NCI-H1930 (cell line): ENCODE data around the gene PTPN9.
"Not testable (repeated sequence)": the region's sequence is repeated elsewhere in the genome, so short reads cannot be mapped to it uniquely, and the experiment has no call there.

Source experiments
- DNase-seq, 2 experiments: peaks; one replicate each; lab custom pipeline; 2025; lab: John Stamatoyannopoulos, UW

The PTPN9 gene

GRCh38 chr15:75452865-75453702, 126.0 kb downstream of the PTPN9 start:
- peak in 1 of 2 experiments; percentile 33 for DNase-seq

- DNase-seq, result peak; percentile 27 to 57
These were observed 126.7 kb downstream of the PTPN9 start for GRCh38 chr15:75452364-75452864.

GRCh38 chr15:75451674-75452363, 127.3 kb downstream of the PTPN9 start, which contains the start of gene SIN3A:
TSS of gene SIN3A (minus strand) at chr15:75451690. CDS start at chr15:75430375, 21,315 bp downstream.
- peak; percentile 97 to 98 for DNase-seq

- no peak for DNase-seq
These were observed 127.9 kb downstream of the PTPN9 start for GRCh38 chr15:75451202-75451673.

DNA sequence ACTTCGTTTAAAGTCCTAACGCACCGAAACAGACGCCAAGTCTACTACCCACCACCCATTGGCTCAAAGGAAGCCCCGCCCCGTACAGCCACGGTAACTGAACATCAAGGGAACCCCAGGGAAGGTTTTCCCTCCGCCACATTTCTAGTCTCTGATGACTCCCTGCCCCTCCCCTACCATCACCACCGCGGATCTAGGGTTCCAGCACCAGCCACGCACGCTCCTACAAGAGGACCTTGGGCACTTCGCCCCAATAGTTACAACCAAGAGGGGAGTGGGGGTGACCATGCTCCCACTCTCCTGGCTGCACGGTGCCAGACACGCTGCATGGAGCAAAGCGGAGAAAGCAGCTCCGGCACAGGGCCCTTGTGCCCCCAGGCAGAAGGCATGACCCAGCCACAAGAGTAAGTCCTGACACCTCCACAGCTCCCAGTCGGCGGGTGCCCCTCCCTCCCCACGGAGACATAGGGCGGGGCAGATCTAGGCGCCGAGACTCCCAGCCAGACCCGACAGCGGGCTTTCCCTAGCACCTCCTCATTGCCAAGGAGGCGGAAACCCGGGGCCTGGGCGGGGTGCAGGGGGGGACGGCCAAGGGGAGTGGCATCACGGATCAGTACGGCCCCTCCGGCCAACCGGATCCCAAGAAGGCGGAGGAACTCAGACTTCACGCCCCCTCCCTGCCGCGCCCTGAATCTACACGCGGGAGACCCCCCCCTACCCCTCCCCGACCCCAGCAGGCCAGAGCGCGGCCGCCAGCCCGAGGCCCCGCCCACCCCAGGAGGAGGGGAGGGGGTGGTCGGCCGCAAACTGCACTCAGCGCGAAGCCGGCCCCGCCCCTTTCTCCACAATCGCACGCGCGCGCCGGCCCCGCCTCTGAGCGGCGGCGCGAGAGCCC, 128.6 kb downstream of the PTPN9 start:
- DNase-seq, result peak; percentile 86

DNA sequence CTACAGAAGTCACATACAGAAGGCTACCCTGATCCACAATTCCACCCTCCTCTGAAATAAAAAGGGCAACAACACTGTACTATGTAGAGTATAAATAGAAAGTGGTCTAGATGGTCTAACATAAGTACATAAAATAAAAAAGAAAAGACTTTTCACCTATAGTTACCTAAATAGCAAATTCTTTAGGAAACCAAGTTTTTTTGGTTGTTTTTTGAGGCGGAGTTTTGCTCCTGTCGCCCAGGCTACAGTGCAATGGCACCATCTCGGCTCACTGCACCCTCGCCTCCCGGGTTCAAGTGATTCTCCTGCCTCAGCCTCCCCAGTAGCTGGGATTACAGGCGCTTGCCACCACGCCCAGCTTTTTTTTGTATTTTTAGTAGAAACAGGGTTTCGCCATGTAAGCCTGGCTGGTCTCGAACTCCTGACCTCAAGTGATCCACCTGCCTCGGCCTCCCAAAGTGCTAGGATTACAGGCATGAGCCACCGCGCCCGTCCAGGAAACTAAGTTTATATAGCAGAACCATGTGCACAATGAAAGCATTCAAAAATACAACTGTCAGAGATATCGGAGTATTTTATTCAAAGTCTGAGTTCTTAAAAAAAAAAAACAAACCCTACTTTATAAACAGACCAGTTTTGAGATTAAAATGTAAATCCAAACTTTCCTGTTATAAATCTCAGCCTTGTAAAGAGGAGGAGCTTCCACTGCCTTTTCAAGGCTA, 129.4 kb downstream of the PTPN9 start:
- no peak for DNase-seq

DNA sequence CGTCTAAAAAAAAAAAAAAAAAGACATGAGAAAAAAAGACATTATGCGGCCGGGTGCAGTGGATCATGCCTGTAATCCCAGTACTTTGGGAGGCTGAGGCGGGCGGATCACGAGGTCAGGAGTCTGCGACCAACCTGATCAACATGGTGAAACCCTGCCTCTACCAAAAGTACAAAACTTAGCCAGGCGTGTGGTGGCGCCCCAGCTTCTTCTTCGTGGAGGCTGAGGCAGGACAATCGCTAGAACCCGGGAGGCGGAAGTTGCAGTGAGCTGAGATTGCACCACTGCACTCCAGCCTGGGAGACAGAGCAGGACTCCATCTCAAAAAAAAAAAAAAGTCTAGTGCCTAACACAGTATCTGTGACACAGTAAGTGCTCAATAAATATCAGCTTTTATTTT, 130.9 kb downstream of the PTPN9 start:
- not testable (repeated sequence) for DNase-seq

GRCh38 chr15:75446151-75446550, 133.0 kb downstream of the PTPN9 start:
- DNase-seq, result no peak

GRCh38 chr15:75445324-75445723, 133.8 kb downstream of the PTPN9 start:
- not testable (repeated sequence) for DNase-seq

DNA sequence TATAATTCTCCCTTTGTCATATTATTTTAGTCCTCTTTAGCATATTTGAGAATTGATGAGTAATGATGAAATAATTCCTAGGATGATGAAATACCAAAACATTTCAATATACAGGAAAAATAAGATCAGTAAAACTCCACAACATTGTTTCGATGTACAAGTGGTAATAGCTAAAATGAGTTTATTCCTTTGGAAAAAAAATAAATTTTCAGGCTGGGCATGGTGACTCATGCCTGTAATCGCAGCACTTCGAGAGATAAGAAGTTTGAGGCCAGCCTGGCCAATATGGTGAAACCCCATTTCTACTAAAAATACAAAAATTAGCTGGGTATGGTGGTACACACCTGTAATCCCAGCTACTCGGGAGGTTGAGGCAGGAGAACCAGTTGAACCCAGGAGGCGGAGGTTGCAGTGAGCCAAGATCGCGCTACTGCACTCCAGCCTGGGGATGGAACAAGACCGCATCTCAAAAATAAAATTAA, 135.1 kb downstream of the PTPN9 start:
- DNase-seq, result not testable (repeated sequence)

DNA sequence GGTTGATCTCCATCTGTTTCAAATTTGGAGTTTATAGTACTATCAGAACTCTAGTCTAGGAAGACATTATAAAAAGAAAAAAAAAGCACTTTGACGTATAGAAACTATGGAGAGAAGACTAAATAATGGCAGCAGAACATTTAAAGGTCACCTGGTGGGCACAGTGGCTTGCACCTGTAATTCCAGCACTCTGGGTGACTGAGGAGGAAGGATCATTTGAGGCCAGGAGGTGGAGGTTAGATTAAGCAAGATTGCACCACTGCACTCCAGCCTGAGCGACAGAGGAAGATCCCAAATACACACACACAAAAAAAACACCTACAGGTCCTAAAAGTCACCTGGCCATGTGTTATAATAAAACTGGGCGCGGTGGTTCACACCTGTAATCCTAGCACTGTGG, 141.4 kb downstream of the PTPN9 start:
- DNase-seq, result no peak

DNA sequence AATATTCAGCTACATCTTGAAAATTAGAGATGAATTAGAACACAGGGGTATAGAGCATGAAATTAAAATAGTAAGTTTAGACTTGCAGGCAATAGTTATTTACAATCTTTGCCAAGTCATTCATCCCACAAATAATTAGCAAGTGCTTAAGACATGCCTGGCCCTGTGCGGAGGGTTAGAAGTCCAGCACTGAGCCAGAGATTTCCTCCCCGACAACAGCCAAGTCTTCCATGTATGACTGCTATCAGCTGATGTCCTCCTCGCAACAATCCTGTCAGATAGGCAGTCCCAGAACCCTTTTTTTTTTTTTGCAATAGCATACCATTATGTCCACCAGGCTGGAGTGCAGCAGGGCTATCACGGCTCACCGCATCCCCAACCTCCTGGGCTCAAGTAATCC, 142.2 kb downstream of the PTPN9 start:
- DNase-seq, result no peak

- DNase-seq, result no peak
These were observed 147.4 kb downstream of the PTPN9 start for GRCh38 chr15:75431682-75432081.

DNA sequence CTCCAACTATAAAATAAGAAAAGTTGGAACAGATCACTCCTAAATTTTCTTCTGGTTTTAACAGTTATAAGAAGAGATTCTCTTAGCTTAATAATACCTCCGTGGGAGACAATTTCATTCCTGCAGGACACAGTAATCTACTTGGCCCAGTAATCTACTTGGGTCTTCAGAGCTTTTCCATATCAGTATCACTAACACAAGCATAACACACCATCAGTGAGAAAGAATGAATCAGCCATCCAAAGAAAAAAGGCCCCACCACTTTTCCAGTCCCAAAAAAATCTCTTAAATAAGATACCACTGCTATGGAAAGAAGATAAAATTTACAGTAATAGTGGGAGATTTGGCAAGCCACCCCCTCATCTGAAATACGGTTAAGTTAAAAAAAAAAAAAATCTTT, 147.8 kb downstream of the PTPN9 start:
- DNase-seq, result no peak

DNA sequence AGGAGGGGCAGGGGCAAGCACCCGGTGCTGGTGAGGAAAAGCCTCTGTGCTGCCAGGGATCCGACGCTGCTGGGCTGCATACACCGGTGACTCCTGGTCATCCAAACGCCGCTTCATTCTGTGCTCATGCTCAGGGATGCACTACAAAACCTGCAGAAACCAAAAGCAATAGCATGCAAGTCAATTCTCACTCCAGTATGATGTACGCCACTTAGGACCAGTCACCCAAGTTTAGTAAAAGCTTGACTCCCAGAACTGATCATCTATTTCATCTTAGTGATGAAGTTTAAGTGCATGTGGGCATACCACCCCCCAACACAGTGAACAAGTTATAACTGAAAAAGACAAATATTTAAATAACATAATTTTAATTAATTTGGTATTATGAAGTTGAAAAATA, 148.9 kb downstream of the PTPN9 start:
- DNase-seq, result no peak

- no peak for DNase-seq
These were observed 151.0 kb downstream of the PTPN9 start for GRCh38 chr15:75428152-75428551.

DNA sequence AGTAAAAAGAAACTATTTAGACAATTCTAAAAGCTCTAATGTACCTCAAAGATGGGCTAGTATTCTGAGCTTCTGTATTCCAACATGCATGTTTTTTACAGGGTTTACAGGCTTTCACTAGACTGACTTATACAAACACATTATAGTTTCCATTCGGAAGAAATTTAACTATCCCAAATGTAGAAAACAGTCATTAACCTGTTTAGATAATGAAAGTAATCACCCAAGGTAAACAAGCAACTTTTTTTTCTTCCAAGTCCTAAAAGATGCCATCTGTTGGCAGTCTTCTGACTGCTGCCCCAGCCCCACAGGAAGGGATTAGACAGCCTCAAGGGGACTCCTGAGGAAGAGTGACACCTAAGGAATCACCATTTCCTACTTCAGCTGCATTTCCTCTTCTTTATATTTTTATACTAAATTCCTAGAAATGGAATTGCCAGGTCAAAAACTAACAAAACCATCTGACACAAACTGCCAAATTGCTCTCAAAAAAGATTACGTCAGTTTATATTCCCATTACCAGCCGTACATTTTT, 153.1 kb downstream of the PTPN9 start:
- no peak for DNase-seq

GRCh38 chr15:75422554-75422953, 156.6 kb downstream of the PTPN9 start:
- no peak for DNase-seq

DNA sequence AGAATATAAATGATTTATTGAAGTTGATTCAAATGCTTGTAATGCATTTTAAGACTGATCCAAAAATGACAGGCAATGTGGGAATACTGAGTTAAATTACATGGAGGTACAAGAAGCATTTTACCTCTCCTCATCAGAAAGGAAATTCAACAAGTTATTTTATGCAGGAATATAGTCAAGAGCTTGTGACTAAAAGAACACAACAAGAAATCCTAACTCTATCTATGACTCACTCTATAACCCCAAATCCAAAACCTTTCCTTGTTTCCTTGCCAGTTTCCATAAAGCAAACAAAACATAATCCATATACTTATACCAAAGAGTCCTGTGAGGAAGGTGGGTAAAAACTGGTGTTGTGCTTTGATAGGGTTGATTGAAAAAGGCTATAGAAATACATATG, 158.4 kb downstream of the PTPN9 start:
- DNase-seq, result no peak

GRCh38 chr15:75416584-75416983, 162.5 kb downstream of the PTPN9 start:
- no peak for DNase-seq
